ENCODE data around the gene ANKRD37. TPM values are rescaled to one million over a fixed set of nuclear protein-coding genes. Genes with fewer than 3 reads are reported as not detected.

Gene ANKRD37
- total RNA-seq, 1 experiment from 2014 or later, result 3.7 TPM

- Histone ChIP-seq H4K5ac (ENCODE audit: insufficient read length, low read depth, low read length) (no peak overlapping the region), H3K56ac (ENCODE audit: insufficient read length, low read depth, low read length) (no peak overlapping the region), H2BK5ac (ENCODE audit: insufficient read length, low read length) (no peak overlapping the region), H4K8ac (replicated peaks; ENCODE audit: insufficient read length, low read depth, low read length) (no peak overlapping the region), H3K23me2 (ENCODE audit: insufficient read length, low read depth, low read length, poor library complexity, severe bottlenecking) (peaks cover 9% of the 10 kb centered on the region), H2BK20ac (ENCODE audit: low read depth, low read length, poor library complexity, severe bottlenecking) (no peak overlapping the region), H2AK5ac (ENCODE audit: insufficient read length, low read length) (no peak overlapping the region), H3K14ac (ENCODE audit: insufficient read depth, low read length) (no peak overlapping the region), H4K20me1 (ENCODE audit: control insufficient read depth, insufficient read depth, insufficient read length) (no peaks in the 10 kb centered on the region), H3K79me1 (ENCODE audit: insufficient read depth, low read depth, low read length, poor library complexity, severe bottlenecking) (no peaks in the 10 kb centered on the region), H2BK120ac (ENCODE audit: low read depth, low read length, poor library complexity, severe bottlenecking) (no peak overlapping the region), H3K23ac (ENCODE audit: insufficient read length, low read depth, low read length) (no peak overlapping the region), H3K79me2 (ENCODE audit: insufficient read depth, low read length) (no peaks in the 10 kb centered on the region), H4K91ac (ENCODE audit: insufficient read length, low read depth, low read length) (no peak overlapping the region), H3K27ac (ENCODE audit: insufficient read length, low read depth, low read length) (no peak overlapping the region), H3K27me3 (ENCODE audit: insufficient read depth, low read length) (no peaks in the 10 kb centered on the region), H3K4ac (ENCODE audit: low read depth, low read length) (no peak overlapping the region), H2BK12ac (ENCODE audit: insufficient read length, low read depth, low read length) (no peak overlapping the region), H2AFZ (ENCODE audit: low read length) (no peak overlapping the region), H3K9me3 (ENCODE audit: control insufficient read depth, low read depth, low read length) (no peaks in the 10 kb centered on the region), H2BK15ac (ENCODE audit: low read depth, low read length) (no peak overlapping the region), H3T11ph (ENCODE audit: low read length) (no peak overlapping the region), H3K4me2 (ENCODE audit: insufficient read depth, insufficient read length, low read length) (no peak overlapping the region), H3K9ac (ENCODE audit: extremely low read depth, insufficient read length, low read length) (no peak overlapping the region), H3K4me1 (ENCODE audit: insufficient read depth, low read length) (no peaks in the 10 kb centered on the region), H3K18ac (ENCODE audit: insufficient read length, low read depth, low read length) (no peak overlapping the region)
- Mint-ChIP-seq H3K36me3 (ENCODE audit: insufficient read depth in 1 of 3, low read depth in 3 of 3) (peaks cover 0 to 19% (median 13%) of the 10 kb centered on the region in 3 experiments; a peak in 4 of 7 replicates), H3K27ac (no peak overlapping the region), H3K27me3 (ENCODE audit: low read depth) (peaks cover 2% of the 10 kb centered on the region; the same call in 1 of the 2 replicates), H3K4me1 (peaks cover 18 to 22% of the 10 kb centered on the region in 2 experiments), H3K4me3 (no peak overlapping the region), H3K9me3 (peaks cover 2 to 3% of the 10 kb centered on the region in 2 experiments; a peak in 4 of 5 replicates)
- no peak for TF ChIP-seq CTCF (conservative IDR thresholded peaks at IDR 0.05)
- no peak for DNase-seq
- no CpG with 5 or more reads among the region's 12 CpGs for WGBS (ENCODE audit: extremely low coverage, insufficient read length, low lambda C conversion rate)
These were observed 1.9 kb upstream of the ANKRD37 start for GRCh38 chr4:185394568-185395237.

Measured in H9 (cell line).